OCI-LY3 (cell line): ENCODE results near the gene ADCY4.

ENCODE experiments used
- H2AFZ ChIP-seq: fragments of 200-600, 300-600 bp; shearing (Covaris generic); 2 replicates; pipeline ENCODE4 v1.6.0; 2014; ENCODE audit warnings: antibody characterized with exemption, low read depth, low read length
- H3K27ac ChIP-seq: fragments of 200-600, 300-600 bp; sonication (generic); 2 replicates; pipeline ENCODE4 v1.5.1; 2014; ENCODE audit warnings: mild to moderate bottlenecking, low read length, moderate library complexity, mixed read lengths
- H3K27me3 ChIP-seq: fragments of 200-600, 300-600 bp; sonication (generic); 2 replicates; pipeline ENCODE4 v1.6.1; 2014; ENCODE audit warnings: low read depth, low read length, mixed read lengths
- H3K36me3 ChIP-seq: fragments of 200-600, 300-600 bp; sonication (generic); replicated peaks from 2 replicates; pipeline ENCODE3; 2014; ENCODE audit warnings: low read depth, low read length, mixed read lengths
- H3K4me1 ChIP-seq: fragments of 300-600, 200-600 bp; sonication (generic); 2 replicates; pipeline ENCODE4 v1.6.1; 2014; ENCODE audit warnings: low read length, mixed read lengths
- H3K4me2 ChIP-seq: fragments of 200-600, 300-600 bp; sonication (generic); 2 replicates; pipeline ENCODE4 v1.6.1; 2014; ENCODE audit warnings: low read length, mixed read lengths
- H3K4me3 ChIP-seq: fragments of 300-600, 200-600 bp; sonication (generic); 2 replicates; pipeline ENCODE4 v1.5.1; 2014; ENCODE audit warnings: antibody characterized with exemption, mild to moderate bottlenecking, low read length, moderate library complexity
- H3K79me2 ChIP-seq: fragments of 300-600, 200-600 bp; shearing (Covaris generic); 2 replicates; pipeline ENCODE4 v1.6.1; 2014; ENCODE audit warnings: mild to moderate bottlenecking, low read length, mixed read lengths
- H3K9ac ChIP-seq: fragments of 300-600, 200-600 bp; shearing (Covaris generic); 2 replicates; pipeline ENCODE4 v1.6.0; 2014; ENCODE audit warnings: mild to moderate bottlenecking, low read length, moderate library complexity
- H3K9me3 ChIP-seq: fragments of 200-600, 300-600 bp; shearing (Covaris generic); 2 replicates; pipeline ENCODE4 v1.6.1; 2014; ENCODE audit warnings: low read length, mixed read lengths; ENCODE audit not compliant: insufficient read depth
- H4K20me1 ChIP-seq: fragments of 200-600, 300-600 bp; sonication (generic); 2 replicates; pipeline ENCODE4 v1.6.1; 2016; ENCODE audit warnings: low read length, mixed read lengths; ENCODE audit not compliant: insufficient read depth
- CTCF ChIP-seq: fragments of 200-600, 300-600 bp; sonication (generic); IDR thresholded peaks from 2 replicates; pipeline ENCODE4 v1.5.1; 2014; ENCODE audit warnings: antibody characterized with exemption, low read length, low read depth
- EZH2phosphoT487 ChIP-seq: fragments of 200-600 bp; shearing (Covaris generic); IDR thresholded peaks from 2 replicates; pipeline ENCODE4 v1.6.1; 2018; ENCODE audit warnings: antibody characterized with exemption, mixed run types, low read depth

Gene ADCY4

GRCh38 chr14:24316597-24316950 is 18.3 kb downstream of the ADCY4 start:
- Histone ChIP-seq H3K36me3 (no peaks in the 10 kb centered on the region), H3K27ac (no peak overlapping the region), H3K4me3 (no peak overlapping the region), H3K9me3 (no peaks in the 10 kb centered on the region), H3K4me2 (no peak overlapping the region), H4K20me1 (no peaks in the 10 kb centered on the region), H3K4me1 (no peaks in the 10 kb centered on the region), H3K79me2 (no peaks in the 10 kb centered on the region), H3K9ac (no peak overlapping the region), H2AFZ (no peak overlapping the region), H3K27me3 (peaks cover 11% of the 10 kb centered on the region; the same call in 1 of the 2 replicates)
- no peak for TF ChIP-seq CTCF
- TF ChIP-seq EZH2phosphoT487 = no peak

- Histone ChIP-seq H3K4me3 (no peak overlapping the region), H3K27me3 (peaks cover 11% of the 10 kb centered on the region; the same call in 1 of the 2 replicates), H2AFZ (no peak overlapping the region), H3K36me3 (no peaks in the 10 kb centered on the region), H3K79me2 (no peaks in the 10 kb centered on the region), H3K9ac (no peak overlapping the region), H3K4me2 (no peak overlapping the region), H3K4me1 (no peaks in the 10 kb centered on the region), H4K20me1 (no peaks in the 10 kb centered on the region), H3K27ac (no peak overlapping the region), H3K9me3 (no peaks in the 10 kb centered on the region)
- TF ChIP-seq EZH2phosphoT487 = no peak
Measured at GRCh38 chr14:24315807-24316596, 18.9 kb downstream of the ADCY4 start.

- no peaks in the 10 kb centered on the region for H3K9me3 ChIP-seq
- no peak overlapping the region for H2AFZ ChIP-seq
- H3K79me2 ChIP-seq = no peaks in the 10 kb centered on the region
- no peak overlapping the region for H3K4me2 ChIP-seq
- no peak for TF ChIP-seq EZH2phosphoT487
- TF ChIP-seq CTCF = no peak
- H3K4me3 ChIP-seq = no peak overlapping the region
- H4K20me1 ChIP-seq = no peaks in the 10 kb centered on the region
- no peak overlapping the region for H3K9ac ChIP-seq
- no peaks in the 10 kb centered on the region for H3K36me3 ChIP-seq
- no peak overlapping the region for H3K27ac ChIP-seq
- peaks cover 9% of the 10 kb centered on the region; the same call in 1 of the 2 replicates for H3K27me3 ChIP-seq
- H3K4me1 ChIP-seq = no peaks in the 10 kb centered on the region
Measured at GRCh38 chr14:24315243-24315806, 19.5 kb downstream of the ADCY4 start.

GRCh38 chr14:24314377-24315193 is 20.3 kb downstream of the ADCY4 start:
- H3K27me3 ChIP-seq = 0 out of 2 replicates have a peak, but pooled peaks cover 1% of the 10 kb centered on the region
- no peaks in the 10 kb centered on the region for H3K79me2 ChIP-seq
- H4K20me1 ChIP-seq = no peaks in the 10 kb centered on the region
- H3K36me3 ChIP-seq = no peaks in the 10 kb centered on the region
- H3K9ac ChIP-seq = no peak overlapping the region
- no peak overlapping the region for H3K27ac ChIP-seq
- no peak overlapping the region for H2AFZ ChIP-seq
- no peak overlapping the region for H3K4me2 ChIP-seq
- H3K4me3 ChIP-seq = no peak overlapping the region
- H3K9me3 ChIP-seq = no peaks in the 10 kb centered on the region
- no peaks in the 10 kb centered on the region for H3K4me1 ChIP-seq
- no peak for TF ChIP-seq EZH2phosphoT487
- TF ChIP-seq CTCF = no peak
